ENCODE data around the gene SPP1.

Gene SPP1

GRCh38 chr4:87953826-87954225, 21.7 kb upstream of the SPP1 start:
- no peak for DNase-seq (ENCODE audit: low read depth)

DNA sequence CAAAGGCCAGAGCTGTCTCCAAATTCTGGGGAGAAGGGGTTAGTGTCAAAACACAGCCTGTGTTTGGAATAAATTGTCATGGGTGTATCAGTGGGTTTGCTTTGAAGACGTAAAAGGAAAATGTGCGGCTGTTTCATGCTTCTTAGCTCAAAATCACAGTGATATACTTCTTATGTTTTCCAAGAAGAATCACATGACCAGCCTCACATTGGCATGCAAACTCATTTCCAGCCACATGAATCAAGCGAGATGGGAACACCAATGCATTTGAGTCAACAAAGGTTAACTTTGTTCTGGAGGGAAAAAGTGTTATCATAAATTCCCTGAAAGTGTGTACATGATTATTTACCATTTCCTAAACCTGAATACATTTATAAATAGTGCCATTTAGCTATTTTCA, 19.0 kb upstream of the SPP1 start:
- DNase-seq (ENCODE audit: low read depth), result no peak

DNA sequence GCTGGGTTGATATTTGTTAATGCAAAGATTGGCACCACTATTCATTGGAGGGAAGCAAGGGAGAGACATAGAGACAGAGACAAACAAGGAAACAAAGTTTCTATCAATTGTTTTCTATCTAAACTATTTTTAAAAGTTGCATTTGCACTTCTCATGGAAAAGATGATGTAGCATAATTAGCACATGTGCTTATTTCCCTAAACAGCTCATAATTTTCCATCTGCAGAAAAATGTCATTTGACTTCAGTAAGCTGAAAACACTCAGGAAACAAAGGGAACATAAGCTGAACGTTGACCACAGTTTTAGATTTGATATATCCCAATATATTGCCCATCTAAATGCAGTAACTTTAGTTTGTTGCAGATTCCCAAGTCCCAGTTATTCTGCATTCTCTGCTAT, 18.5 kb upstream of the SPP1 start:
- DNase-seq (ENCODE audit: low read depth), result no peak

GRCh38 chr4:87961993-87962392, 13.5 kb upstream of the SPP1 start:
- no peak for DNase-seq (ENCODE audit: low read depth)

DNA sequence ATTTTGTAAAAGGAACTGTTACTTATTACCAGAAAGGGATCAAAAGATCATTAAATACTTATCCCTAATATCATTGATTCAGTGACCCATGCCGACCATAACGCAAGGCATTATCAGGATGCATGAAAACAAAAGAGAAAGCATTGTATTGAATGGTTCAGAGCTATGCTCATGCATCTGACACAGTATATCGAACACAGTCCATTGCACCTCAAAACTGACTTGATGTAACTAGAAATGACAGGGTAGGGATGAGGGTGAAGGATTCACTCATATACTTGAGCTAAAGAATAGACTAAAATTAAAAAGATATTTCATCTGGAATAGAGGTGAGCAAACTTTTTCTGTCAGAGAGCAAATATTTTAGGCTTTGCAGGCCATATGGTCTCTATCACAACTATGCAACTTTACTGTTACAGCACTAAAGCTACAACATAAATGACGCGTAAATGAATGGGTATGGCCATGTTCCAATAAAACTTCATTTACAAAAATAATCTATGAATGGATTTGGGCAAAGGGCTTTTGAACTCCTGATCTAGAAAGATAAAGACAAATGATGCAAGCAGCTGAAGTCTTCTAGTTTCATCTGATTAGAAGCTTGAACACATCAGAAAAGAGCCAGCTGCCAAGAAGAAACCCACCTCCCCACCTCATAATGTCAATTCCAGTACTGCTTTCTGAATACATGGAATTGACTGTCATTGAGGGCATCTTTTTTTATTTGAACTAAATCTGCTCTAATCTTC, 12.9 kb upstream of the SPP1 start:
- DNase-seq (ENCODE audit: low read depth), result no peak

- DNase-seq (ENCODE audit: low read depth), result no peak
These were observed 10.0 kb upstream of the SPP1 start for GRCh38 chr4:87965501-87965975.

- DNase-seq (ENCODE audit: low read depth), result no peak
These were observed 9.4 kb upstream of the SPP1 start for GRCh38 chr4:87966095-87966496.

DNA sequence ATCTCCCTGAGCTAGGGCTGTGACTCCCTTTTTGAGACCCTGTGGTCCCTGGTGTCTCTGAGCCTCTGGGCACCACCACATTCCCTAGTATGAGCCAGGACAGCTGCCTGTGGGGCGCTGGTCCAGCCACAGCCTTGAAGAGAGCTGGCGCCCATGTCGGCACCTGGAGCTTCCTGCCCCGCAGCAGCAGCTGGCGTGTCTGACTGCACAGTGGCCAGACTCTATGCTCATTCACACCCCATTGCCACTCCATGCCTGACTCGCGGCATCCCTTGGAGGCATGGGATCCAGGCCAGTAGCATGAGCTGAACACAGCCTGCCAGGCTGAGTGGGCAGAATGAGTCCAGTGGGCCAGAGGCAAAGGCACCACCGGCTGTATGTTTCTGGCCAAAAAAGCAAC, 8.3 kb upstream of the SPP1 start:
- no peak for DNase-seq (ENCODE audit: low read depth)

GRCh38 chr4:87970121-87970520, 5.4 kb upstream of the SPP1 start:
- no peak for DNase-seq (ENCODE audit: low read depth)

- no peak for DNase-seq (ENCODE audit: low read depth)
These were observed 3.6 kb upstream of the SPP1 start for GRCh38 chr4:87971866-87972265.

DNA sequence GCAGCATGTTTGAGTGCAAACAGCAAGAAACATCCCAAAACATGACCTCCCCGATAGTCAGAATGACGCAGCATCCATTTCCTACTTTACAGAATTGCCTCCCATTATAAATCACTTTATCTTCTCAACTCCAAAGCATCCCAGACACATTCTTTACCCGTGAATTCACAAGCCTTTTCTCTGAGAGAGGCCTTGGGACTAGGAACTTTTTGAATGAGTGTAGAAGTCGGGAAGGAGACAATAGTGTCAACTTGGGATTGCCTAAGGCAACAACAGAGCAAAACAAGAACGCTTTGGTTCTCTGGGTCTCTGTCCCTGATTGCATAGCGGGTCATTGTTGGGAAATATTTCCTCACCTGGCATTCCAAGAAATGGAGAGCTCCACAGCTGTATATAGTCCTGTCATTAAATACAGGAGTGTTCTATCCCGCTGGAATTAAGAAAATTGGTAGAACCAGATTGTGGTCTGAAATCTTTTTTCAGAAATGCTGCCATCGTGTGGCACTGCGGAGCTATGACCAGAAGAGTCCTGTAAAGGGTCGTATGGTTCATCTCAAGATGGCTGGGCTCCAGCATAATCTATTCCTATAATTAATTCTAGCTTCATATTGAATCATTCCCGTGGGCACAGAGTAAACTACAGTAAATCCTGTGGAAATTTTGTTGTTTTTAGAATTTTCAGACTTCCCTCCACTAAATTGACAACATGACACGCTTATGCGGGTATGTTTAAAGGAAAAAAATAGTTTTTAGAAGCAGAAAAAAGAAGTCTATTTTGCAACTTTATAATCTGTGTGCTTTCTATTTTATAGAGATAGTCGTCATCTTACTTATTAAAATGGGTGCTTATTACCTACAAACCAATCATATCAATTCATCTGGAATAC, 2.0 kb upstream of the SPP1 start:
- DNase-seq (ENCODE audit: low read depth), result no peak

GRCh38 chr4:87974856-87975462, 555 bp upstream of the SPP1 start:
- DNase-seq (ENCODE audit: low read depth), result no peak

DNA sequence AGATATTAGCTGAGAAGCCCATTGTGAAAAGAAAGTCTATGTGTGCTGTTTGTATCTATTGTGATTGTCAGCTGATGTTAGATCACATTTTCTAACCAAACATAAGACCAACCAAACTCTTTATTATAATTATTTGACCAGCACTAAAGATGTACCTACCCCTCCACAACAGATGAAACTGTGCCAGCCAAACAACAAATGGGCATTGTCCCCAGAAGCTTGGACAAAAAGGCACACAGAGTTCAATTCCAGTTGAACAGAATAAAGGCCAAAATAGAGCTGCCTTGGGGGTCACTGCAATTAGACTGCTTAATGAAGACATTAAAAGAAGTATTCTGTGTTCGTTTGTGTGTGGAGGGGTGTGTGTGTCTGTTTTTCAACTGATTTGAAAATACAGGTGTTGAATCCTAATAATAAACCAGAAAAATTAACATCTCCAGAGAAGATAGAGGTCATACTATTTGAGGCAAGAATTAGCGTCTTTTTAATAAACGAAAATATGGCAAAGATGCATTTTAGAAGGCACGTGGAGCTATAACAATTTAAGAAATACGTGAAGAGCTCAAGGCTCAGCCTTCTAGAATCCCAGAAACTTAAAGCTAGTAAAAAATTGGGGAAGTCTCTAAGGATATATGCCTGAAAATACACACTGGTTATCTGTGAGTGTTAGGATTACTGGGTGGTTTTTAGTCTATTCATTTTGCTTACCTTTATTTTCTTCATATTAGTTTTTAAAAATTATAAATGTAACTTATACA, 2.2 kb downstream of the SPP1 start:
- DNase-seq (ENCODE audit: low read depth), result no peak

DNA sequence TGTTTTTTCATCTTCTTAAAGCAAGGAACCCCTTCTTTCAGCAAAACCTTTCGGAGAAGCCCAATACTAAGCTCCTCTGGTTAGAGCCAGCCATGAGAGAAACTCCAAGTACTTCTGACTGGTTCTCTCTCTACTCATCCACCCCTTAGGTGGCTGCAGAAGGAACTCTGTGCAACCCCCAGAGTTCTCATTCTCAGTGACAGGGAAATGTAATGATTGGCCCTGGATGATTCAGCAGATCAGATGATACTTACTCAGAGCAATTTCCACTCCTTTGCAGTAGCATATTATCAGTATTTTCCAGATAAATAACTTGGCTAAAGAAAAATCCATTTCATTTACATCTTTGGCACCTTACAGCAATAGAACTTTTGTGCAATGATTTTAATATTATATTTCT, 3.2 kb downstream of the SPP1 start:
- DNase-seq (ENCODE audit: low read depth), result no peak

DNA sequence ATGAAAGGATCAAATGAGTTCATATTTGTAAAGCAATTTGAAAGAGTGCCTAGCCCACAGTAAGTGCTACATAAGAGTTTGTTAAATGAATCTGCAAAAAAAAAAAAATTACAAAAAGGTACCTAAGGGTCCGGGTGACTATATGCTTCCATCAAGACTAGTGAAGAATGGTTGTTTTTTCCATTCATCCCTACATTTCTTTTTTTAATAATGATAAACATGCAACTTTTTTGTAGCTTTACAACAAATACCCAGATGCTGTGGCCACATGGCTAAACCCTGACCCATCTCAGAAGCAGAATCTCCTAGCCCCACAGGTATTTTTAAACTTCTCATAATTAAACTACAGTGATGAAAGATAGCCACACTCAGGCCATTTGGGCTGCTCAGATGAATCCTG, 4.3 kb downstream of the SPP1 start:
- DNase-seq (ENCODE audit: low read depth), result no peak

DNA sequence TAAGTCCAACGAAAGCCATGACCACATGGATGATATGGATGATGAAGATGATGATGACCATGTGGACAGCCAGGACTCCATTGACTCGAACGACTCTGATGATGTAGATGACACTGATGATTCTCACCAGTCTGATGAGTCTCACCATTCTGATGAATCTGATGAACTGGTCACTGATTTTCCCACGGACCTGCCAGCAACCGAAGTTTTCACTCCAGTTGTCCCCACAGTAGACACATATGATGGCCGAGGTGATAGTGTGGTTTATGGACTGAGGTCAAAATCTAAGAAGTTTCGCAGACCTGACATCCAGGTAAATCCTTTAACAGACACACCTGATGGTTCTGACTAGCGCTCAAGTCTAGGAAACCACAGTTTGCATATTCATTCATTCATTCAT, 6.0 kb downstream of the SPP1 start:
- DNase-seq (ENCODE audit: low read depth), result no peak

GRCh38 chr4:87982036-87982435, 6.5 kb downstream of the SPP1 start:
- no peak for DNase-seq (ENCODE audit: low read depth)

- no peak for DNase-seq (ENCODE audit: low read depth)
These were observed 7.0 kb downstream of the SPP1 start for GRCh38 chr4:87982446-87983010.

DNA sequence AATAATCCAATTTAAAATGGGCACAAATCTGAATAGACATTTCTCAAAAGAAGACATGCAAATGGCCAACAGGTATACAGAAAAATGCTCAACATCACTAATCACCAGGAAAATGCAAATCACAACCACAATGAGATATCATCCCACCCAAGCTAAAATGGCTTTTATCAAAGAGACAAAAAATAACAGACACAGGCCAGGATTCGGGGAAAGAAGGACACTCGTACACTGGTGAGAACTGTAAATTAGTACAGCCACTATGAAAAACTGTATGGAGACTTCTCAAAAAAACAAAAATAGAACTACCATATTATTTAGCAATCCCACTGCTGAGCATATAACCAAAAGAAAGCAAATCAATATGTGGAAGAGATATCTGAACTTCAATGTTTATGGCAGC, 8.5 kb downstream of the SPP1 start:
- no peak for DNase-seq (ENCODE audit: low read depth)

DNA sequence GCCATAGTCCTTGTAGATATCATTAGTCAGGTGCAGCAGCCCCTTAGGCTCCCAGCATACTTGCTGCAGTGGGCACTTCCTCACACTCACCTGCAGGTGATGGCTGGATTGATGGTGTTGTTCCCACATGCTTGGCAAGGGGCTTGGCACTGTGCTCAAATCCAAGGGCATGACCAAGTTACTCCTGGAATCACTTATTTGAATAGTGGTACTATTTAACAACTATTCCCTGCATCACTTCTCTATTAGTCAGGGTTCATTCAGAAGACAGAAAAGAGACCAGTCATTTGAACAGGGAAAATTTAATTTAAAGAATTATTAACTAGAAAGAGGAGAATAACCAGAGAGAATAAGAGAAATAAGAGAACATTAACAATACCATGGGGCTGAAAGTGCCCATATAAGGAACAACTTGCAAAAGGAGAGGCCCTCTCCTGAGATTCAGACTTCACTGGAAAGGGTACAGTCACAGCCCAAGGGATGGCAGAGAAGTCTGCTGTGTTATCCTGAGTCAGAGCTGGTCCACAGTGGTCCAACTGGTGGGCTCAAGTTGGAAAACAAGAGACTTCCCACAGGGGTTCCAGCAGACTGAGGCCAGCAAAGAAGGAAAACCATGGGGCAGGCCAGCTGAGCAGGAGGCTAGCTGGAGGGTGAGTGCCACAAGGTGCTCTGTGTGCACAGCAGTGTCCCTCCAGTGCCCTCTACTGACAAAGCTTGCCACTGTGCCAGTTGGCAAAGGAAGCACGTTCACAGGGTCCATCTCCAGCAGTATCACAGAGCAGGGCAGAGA, 9.8 kb downstream of the SPP1 start:
- DNase-seq (ENCODE audit: low read depth), result no peak

DNA sequence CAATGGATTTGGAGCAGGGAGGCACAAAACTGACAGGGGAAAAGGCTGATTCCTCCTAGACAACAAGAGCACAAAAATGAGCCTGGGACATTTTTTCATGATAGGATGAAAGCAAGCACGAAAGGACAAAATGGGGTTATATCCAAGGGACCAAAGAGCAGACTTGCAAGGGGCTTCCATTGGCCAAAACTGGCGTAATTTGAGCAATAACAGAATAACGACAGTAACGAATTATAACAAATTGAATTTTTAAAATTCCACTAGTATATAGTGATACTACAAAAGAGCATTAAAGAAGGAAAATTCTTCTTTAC, 10.3 kb downstream of the SPP1 start:
- DNase-seq (ENCODE audit: low read depth), result no peak

Measured in activated T-helper 9 cell treated with anti-CD3 and anti-CD28 coated beads, Interleukin-2, amount 50 U/mL, for 16 hours (primary cell).